ENCODE data around the gene GAB2.

DNA sequence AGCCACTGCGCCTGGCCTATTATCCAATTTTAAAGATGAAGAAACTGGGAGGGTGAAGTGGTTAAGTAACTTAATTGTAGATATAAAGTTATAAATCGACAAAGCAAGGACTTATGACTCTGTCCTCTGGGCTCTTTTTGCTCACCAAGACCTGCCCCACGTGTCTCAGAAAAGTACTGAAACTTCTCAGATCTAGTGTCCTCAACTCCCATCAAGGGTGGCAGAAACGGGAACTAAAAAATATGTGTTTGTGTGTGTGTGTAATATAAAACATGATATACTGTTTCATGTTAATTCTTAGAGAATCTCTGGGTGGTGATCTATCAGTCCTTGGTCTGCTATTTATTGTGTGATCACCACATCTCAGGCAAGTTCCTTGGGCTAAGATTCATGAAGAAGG lies 104.9 kb downstream of the GAB2 start:
- TF ChIP-seq, protein P1, sequence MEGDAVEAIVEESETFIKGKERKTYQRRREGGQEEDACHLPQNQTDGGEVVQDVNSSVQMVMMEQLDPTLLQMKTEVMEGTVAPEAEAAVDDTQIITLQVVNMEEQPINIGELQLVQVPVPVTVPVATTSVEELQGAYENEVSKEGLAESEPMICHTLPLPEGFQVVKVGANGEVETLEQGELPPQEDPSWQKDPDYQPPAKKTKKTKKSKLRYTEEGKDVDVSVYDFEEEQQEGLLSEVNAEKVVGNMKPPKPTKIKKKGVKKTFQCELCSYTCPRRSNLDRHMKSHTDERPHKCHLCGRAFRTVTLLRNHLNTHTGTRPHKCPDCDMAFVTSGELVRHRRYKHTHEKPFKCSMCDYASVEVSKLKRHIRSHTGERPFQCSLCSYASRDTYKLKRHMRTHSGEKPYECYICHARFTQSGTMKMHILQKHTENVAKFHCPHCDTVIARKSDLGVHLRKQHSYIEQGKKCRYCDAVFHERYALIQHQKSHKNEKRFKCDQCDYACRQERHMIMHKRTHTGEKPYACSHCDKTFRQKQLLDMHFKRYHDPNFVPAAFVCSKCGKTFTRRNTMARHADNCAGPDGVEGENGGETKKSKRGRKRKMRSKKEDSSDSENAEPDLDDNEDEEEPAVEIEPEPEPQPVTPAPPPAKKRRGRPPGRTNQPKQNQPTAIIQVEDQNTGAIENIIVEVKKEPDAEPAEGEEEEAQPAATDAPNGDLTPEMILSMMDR (IDR thresholded peaks at IDR 0.05), result no peak
- TF ChIP-seq EZH2 (IDR thresholded peaks at IDR 0.05; ENCODE audit: borderline replicate concordance, insufficient read depth, low read depth, low read length, poor library complexity, severe bottlenecking), result no peak
